Measurements from ENCODE around the gene RNMT.

- TF ChIP-seq POLR2A (IDR thresholded peaks at IDR 0.05; ENCODE audit: low read length) (no peak), GATA1 (IDR thresholded peaks at IDR 0.05; ENCODE audit: low read depth, low read length) (no peak)
These were observed 44.8 kb upstream of the RNMT start for GRCh38 chr18:13681701-13682100.

Measured in erythroblast (primary cell).